MCF 10A (cell line): ENCODE measurements around the gene TCAP. TPM values are rescaled to one million over a fixed set of nuclear protein-coding genes. Genes with fewer than 3 reads are reported as not detected.

ENCODE experiments used
- BruUV-seq: library from RNA; stranded (reverse); fragments of 400-500 nt; replicated peaks from 2 replicates; lab custom pipeline; 2021; lab: Mats Ljungman, UMichigan
- CTCF ChIA-PET: fragments of 300-600 bp; sonication (Branson Sonifier 250); formaldehyde crosslinking; extraction: SDS; loops from one replicate; lab custom pipeline; 2021; ENCODE audit warnings: antibody characterized with exemption, inconsistent platforms; lab: Yijun Ruan, JAX
- POLR2A ChIA-PET: fragments of 300-600, 350-650 bp; sonication (Branson Sonifier 250); formaldehyde crosslinking; extraction: SDS; loops from one replicate; lab custom pipeline; 2020; ENCODE audit warnings: antibody characterized with exemption, inconsistent platforms; lab: Yijun Ruan, JAX
- DNase-seq: peaks from one replicate; pipeline ENCODE4 v3.0.0-alpha.2; 2018; ENCODE audit not compliant: unreplicated experiment
- H3K27ac Mint-ChIP-seq: one replicate; pipeline ENCODE4 v1.8.0; 2022; ENCODE audit warnings: mild to moderate bottlenecking, low read depth, mixed read lengths; ENCODE audit not compliant: unreplicated experiment
- H3K27me3 Mint-ChIP-seq: one replicate; pipeline ENCODE4 v1.8.0; 2022; ENCODE audit warnings: mixed read lengths; ENCODE audit not compliant: insufficient read depth, unreplicated experiment
- H3K36me3 Mint-ChIP-seq: one replicate; pipeline ENCODE4 v1.8.0; 2022; ENCODE audit warnings: mild to moderate bottlenecking, moderate library complexity, mixed read lengths; ENCODE audit not compliant: insufficient read depth, unreplicated experiment
- H3K4me1 Mint-ChIP-seq: one replicate; pipeline ENCODE4 v1.8.0; 2022; ENCODE audit warnings: mixed read lengths; ENCODE audit not compliant: insufficient read depth, unreplicated experiment
- H3K4me3 Mint-ChIP-seq: one replicate; pipeline ENCODE4 v1.8.0; 2022; ENCODE audit warnings: mild to moderate bottlenecking, moderate library complexity, mixed read lengths; ENCODE audit not compliant: unreplicated experiment
- H3K9me3 Mint-ChIP-seq: one replicate; pipeline ENCODE4 v1.8.0; 2022; ENCODE audit warnings: mixed read lengths; ENCODE audit not compliant: unreplicated experiment
- CTCF ChIP-seq: fragments of 200-600 bp; IDR thresholded peaks from one replicate; pipeline ENCODE4 v1.8.0; 2022; ENCODE audit warnings: antibody characterized with exemption, mild to moderate bottlenecking; ENCODE audit not compliant: unreplicated experiment
- intact Hi-C: fragments of 100-400 bp; cut with micrococcal nuclease; formaldehyde crosslinking; loops from 2 replicates; pipeline ENCODE4 v1.14.1; 2022
- total RNA-seq: library from RNA; stranded (reverse); gene quantifications from 2 replicates; pipeline ENCODE4 v1.2.3, GENCODE V29; 2022

TCAP gene
- total RNA-seq, 1 experiment from 2014 or later, result 0.37 TPM

GRCh38 chr17:39659279-39660010 is 5.7 kb upstream of the TCAP start:
- Mint-ChIP-seq H3K4me3 (no peak overlapping the region), H3K9me3 (no peaks in the 10 kb centered on the region), H3K4me1 (peaks cover 3% of the 10 kb centered on the region), H3K36me3 (peaks cover 20% of the 10 kb centered on the region), H3K27ac (no peak overlapping the region), H3K27me3 (no peaks in the 10 kb centered on the region)
- TF ChIP-seq CTCF, result no peak
- POLR2A ChIA-PET, result interaction anchor here (1.2 kb wide), 1 partner anchor 11 kb away, joined by 5 read pairs; no protein-coding TSS in a partner anchor
- intact Hi-C loops, result no loop called here
- CTCF ChIA-PET, result interaction anchor here (0.5 kb wide), 1 partner anchor 109 kb away, joined by 3 read pairs; no protein-coding TSS in a partner anchor
- DNase-seq, result no peak
- no TSS peak for BruUV-seq

GRCh38 chr17:39660011-39660360 is 5.2 kb upstream of the TCAP start:
- Mint-ChIP-seq H3K36me3 (peaks cover 19% of the 10 kb centered on the region), H3K9me3 (no peaks in the 10 kb centered on the region), H3K4me3 (no peak overlapping the region), H3K27ac (no peak overlapping the region), H3K27me3 (no peaks in the 10 kb centered on the region), H3K4me1 (peaks cover 3% of the 10 kb centered on the region)
- no peak for DNase-seq
- no peak for TF ChIP-seq CTCF
- ChIA-PET CTCF (interaction anchor here (0.5 kb wide), 1 partner anchor 110 kb away, joined by 3 read pairs; no protein-coding TSS in a partner anchor), POLR2A (interaction anchor here (1.2 kb wide), 1 partner anchor 11 kb away, joined by 5 read pairs; no protein-coding TSS in a partner anchor)
- BruUV-seq, result no TSS peak
- intact Hi-C loops, result no loop called here

- POLR2A ChIA-PET, result interaction anchor here (1.2 kb wide), 1 partner anchor 10 kb away, joined by 5 read pairs; no protein-coding TSS in a partner anchor
- CTCF ChIA-PET, result no interaction called here
These were observed 4.5 kb upstream of the TCAP start for GRCh38 chr17:39660397-39661385.

More at GRCh38 chr17:39660397-39661385, 4.5 kb upstream of the TCAP start:
- peaks cover under 1% of the 10 kb centered on the region for H3K27me3 Mint-ChIP-seq
- DNase-seq, result no peak
- H3K27ac Mint-ChIP-seq, result no peak overlapping the region
- no peak overlapping the region for H3K4me3 Mint-ChIP-seq
- H3K4me1 Mint-ChIP-seq, result peaks cover 3% of the 10 kb centered on the region
- no TSS peak for BruUV-seq
- H3K36me3 Mint-ChIP-seq, result peaks cover 11% of the 10 kb centered on the region
- no peaks in the 10 kb centered on the region for H3K9me3 Mint-ChIP-seq
- intact Hi-C loops, result no loop called here
- no peak for TF ChIP-seq CTCF
